NCI-H510A (cell line): Measurements from ENCODE around the gene GBA2.

Experiments used
- DNase-seq: peaks from one replicate; lab custom pipeline; 2025; lab: John Stamatoyannopoulos, UW

The GBA2 gene

DNA sequence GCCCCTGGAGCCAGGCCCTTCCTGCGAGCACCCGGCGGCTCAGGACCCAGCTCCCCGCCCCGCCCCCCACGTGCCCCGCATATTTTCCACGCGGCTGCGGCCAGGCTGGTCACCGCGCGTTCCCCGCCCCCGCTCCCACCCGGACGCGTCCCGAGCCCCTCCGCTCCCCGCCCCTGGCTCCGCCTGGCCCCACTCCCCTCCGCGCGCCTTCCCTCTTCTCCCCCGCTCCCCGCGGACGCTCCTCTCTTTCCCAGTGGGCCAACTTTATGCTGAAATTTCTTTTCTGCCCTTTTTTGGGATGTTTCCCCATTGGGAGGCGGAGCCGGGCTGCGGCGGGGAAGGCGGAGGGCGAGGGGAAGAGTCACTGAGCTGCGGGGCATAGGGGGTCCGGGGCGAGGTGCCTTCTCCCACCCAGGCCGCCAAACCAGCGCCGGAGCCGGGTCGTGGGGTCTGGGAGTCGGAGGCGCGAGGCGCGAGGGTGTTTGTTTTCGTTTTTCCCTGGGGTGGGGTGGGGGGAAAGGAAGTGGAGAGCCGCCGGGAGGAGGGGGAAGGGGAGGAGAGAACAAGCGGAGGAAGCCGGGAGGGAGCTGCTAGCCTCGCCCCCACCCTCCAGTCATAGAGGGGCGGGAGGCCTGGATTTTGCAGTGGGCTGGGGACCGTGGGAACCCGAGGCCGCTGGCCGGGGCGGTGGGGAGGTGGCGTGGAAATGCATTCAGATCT lies 58.3 kb downstream of the GBA2 start:
- DNase-seq, result peak; percentile 29

DNA sequence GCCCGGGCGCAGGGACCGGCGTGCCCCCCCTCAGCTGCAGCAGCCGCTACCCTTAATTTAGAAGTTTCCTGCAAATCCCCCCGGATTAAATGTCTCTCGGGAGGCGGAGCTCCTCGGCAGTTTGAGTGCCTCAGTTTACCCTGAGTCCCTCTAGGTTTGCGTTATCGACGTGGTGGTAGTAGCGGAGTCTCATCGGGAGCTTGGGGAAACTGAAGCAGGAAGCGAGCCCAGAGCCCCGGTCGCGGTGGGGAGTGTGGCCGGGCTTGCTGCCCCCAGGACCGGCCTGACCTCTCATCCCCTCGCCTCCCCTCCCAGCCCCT lies 58.8 kb downstream of the GBA2 start:
- DNase-seq, result no peak

DNA sequence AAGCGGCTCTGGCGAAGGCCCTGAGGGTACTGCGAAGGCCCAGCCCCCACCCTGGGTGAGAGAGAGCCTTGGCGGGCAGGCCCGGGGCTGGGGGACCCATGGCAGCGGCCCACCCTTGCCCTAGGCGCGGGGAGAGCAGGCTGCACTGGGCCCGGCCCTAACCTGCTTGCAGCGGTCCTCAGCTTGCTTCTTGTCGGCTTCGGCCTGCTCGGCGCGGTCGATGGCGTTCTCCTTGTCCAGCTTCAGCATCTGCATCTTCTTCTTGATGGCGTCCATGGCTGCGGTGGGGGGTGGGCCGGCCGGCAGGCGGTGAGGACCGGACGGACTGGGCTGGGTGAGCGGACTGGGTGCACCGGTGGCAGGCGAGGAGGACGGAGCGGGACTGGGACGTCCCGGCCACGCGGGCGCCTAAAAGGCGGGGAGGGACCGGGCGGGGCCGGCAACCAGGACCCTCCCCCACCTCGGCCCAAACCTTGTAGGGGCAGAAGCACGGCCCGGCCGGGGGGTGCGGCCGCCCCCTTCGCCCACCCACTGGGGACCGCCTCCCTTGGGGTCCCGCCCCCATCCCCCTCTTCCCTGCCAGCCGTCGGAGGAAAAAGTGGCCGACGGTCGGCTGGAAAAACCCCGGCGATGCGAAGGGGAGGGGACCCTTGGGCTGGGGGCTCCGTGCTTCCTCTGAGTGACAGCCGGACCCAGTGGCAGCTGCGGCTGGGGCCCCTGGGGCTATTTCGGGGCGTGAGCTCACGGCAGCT lies 59.3 kb downstream of the GBA2 start, which contains the start of gene TPM2:
Gene TPM2, minus strand, starts transcription at position 384 of the 752 bp plus-strand sequence. Its CDS starts 108 bp downstream, at position 276.
- no peak for DNase-seq

DNA sequence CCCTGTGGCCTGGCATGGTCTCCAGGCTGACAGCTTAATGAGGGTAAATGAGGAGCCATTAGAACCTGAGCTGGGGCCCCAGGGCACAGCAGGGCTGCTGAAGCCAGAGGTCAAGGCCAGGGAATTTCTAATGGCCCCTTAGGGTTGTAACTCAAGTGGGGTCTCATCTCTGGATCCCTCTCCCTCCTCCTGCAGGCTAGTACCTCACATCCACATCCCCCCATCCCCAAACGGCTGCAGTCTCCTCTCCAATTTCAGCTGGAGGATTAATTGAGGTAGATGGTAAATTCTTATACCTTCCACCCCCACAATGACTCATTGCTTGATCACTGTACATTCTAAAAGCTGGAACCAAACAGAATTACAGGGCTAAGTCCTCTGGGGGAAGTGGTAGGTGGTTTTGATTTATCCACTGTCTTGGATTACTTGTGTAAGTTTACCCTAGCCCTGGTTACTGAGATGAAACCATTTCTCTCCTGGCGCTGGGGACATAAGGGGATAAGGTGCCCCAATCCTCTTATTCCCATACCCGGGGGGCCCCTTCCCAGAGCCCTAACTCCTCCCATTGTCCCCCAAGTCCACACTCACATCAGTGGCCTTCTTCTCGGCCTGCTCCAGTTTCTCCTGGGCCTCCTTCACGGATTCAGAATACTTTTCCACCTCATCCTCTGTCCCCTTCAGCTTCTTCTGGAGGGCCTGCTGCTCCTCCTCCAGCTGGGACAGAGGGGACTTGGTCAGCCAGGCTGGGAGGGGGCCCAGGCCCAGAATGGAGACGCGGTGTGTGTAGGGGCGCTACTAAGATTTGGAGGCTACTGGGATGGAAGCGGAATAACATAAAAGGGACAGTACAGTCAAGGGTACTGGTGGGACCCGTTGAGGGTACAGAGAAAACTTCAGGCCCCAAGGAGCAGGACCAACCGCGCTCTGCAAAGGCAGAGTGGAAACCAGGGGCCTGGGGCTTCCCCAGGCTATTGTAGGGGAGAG lies 60.2 kb downstream of the GBA2 start:
- DNase-seq, result no peak

DNA sequence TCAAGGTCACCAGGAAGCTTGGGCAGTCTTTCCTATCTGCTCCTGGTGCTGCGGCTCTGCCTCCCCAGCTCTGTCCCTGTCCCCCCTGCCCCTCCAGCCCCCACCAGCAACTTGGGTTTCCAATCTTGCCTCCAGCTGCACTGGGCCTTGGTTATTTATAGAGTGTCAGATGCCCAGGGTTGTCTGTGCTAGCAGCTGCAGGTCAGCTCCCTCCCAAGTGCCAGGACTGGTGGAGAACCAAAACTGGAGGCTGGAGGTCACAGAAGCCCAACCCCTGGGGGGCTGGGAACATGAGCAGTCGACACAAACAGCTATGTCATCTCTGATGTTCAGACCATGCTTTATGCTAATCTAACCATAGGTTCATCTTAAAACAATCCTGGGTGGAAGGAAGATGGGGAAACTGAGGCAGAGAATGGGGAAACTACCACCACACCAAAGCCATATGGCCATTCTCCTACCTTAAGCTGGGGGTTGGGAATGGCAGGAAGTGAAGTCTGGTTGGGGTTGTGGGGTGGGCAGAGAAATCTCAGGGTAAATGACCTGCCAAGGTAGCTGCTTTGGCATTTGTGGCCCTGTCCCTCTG lies 61.0 kb downstream of the GBA2 start:
- DNase-seq, result no peak

DNA sequence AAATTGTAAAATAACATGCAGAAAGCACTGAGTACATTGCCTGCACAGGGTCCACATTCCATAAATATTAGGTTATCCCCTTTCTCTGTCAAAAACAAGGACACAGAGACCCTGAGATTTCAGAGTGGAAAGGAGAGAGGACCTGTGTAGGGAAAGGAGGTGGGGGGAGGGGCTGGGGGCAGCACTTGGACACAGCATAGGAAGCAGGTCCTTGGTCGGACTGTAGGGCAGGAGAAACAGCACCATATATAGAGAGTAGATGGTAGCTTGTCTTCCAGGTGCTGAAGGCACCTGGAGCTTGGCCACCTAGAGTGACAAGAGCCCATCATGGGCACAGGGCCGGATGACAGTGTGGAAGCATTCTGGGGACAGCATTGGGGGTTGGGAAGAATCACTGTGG lies 61.7 kb downstream of the GBA2 start:
- DNase-seq, result no peak
